GM06990 (cell line): ENCODE results near the gene BICD2.

ENCODE experiments used
- DNase-seq: peaks from one replicate; pipeline ENCODE4 v3.0.0-alpha.2; 2011; ENCODE audit not compliant: insufficient read length; ENCODE audit errors: extremely low read depth
- H3K27me3 ChIP-seq: replicated peaks from 2 replicates; pipeline ENCODE4 v1.6.0; 2011; ENCODE audit warnings: low read length; ENCODE audit not compliant: control insufficient read depth, insufficient read depth
- H3K36me3 ChIP-seq: 2 replicates; pipeline ENCODE4 v1.5.1; 2011; ENCODE audit warnings: low read length; ENCODE audit not compliant: control insufficient read depth, insufficient read depth
- H3K4me3 ChIP-seq: replicated peaks from 2 replicates; pipeline ENCODE4 v1.5.1; 2011; ENCODE audit warnings: low read depth, mild to moderate bottlenecking, control low read depth, low read length
- TF ChIP-seq, protein P1 (sequence below): IDR thresholded peaks from 2 replicates; pipeline ENCODE4 v1.5.1; 2011; ENCODE audit warnings: low read length, control low read depth, mild to moderate bottlenecking, inconsistent platforms; ENCODE audit not compliant: insufficient read depth, poor library complexity, severe bottlenecking

Gene BICD2

DNA sequence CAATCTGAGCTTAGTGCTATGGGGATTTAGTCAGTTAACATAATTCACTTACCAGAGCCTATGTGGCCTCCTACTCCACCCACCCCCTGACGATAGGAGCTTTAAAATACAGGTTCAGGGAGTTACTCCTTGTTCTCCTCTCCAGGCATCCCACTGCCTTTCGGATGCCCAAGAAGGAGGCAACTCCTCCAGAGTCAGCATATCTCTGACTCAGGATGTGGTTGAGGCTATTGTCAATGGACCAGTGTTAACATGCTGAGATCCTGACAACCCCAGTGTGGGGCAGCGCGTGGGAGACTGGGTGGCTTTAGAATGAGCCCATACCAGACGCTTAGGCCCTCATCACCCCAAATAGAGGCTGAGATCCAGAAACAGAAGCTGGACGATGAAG lies 27.4 kb downstream of the BICD2 start:
- TF ChIP-seq, protein P1, sequence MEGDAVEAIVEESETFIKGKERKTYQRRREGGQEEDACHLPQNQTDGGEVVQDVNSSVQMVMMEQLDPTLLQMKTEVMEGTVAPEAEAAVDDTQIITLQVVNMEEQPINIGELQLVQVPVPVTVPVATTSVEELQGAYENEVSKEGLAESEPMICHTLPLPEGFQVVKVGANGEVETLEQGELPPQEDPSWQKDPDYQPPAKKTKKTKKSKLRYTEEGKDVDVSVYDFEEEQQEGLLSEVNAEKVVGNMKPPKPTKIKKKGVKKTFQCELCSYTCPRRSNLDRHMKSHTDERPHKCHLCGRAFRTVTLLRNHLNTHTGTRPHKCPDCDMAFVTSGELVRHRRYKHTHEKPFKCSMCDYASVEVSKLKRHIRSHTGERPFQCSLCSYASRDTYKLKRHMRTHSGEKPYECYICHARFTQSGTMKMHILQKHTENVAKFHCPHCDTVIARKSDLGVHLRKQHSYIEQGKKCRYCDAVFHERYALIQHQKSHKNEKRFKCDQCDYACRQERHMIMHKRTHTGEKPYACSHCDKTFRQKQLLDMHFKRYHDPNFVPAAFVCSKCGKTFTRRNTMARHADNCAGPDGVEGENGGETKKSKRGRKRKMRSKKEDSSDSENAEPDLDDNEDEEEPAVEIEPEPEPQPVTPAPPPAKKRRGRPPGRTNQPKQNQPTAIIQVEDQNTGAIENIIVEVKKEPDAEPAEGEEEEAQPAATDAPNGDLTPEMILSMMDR = no peak
- no peaks in the 10 kb centered on the region; the same call in 1 of the 2 replicates for H3K36me3 ChIP-seq
- no peak for DNase-seq

DNA sequence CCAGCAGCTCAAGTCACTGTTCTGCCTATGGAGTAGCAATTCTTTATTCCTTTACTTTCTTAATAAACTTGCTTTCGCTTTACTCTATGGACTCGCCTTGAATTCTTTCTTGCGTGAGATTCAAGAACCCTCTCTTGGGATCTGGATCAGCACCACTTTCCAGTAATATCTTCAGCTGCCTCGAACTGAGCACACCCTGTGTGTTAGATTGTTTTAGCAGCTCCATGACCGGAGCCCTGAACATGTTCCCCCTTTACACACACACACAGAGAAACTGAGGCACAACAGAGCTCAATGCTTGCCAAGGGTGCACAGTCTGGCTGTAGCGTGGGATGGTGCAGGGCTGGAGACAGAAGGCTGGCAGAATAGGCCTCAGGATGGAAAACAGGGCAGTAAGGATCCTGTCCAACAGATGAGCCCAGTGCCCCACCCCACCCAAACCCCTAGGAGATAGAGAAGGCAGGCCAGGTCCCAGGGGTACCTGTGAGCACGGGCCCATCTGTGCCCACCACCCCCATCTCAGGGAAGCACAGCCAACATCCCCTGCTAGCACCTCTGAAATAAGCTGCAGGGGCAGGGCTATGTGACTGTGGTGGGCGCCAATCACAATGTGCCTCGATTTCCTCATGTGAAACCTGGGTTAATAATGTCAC lies 27.9 kb downstream of the BICD2 start:
- no peak for DNase-seq
- H3K27me3 ChIP-seq = no peaks in the 10 kb centered on the region
- TF ChIP-seq, protein P1 = no peak
- no peak overlapping the region for H3K4me3 ChIP-seq
- no peaks in the 10 kb centered on the region; the same call in 1 of the 2 replicates for H3K36me3 ChIP-seq

More for the DNA sequence above, 27.4 kb downstream of the BICD2 start:
- H3K4me3 ChIP-seq = no peak overlapping the region
- H3K27me3 ChIP-seq = no peaks in the 10 kb centered on the region

DNA sequence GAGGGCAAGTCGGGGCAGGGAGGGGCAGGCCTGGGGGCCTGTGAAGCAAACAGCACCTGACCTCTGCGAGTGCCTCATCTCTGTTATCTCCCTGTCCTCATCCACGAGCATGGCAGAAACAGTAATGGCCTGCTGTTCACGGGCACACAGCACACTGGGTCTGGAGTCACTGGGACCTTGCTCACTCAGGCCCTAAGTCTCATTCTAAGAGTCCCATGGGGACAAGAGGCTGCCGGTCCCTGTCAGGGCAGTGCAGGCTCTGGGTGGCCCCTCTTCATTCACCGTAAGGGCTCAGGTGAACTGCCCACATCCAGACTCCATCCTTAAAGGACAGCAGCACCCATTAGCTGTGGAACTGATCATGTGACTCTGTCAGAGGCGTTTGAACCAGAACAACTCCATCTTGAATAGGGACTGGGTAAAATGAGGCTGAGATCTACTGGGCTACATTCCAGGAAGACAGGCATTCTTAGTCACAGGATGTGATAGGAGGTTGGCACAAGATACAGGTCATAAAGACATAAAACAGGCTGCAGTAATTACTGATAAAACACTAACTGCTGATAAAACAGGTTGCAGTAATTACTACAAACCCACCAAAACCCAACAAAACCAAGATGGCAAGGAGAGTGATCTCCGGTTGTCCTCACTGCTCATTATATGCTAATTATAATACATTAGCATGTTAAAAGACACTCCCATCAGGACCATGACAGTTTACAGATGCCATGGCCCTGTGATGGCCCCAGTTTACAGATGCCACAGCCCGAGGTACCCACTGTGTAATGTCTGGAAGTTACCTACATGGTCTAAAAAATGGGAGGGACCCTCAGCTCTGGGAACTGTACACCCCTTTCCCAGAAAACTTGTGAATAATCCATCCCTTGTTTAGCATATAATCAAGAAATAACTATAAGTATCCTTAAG lies 28.7 kb downstream of the BICD2 start:
- DNase-seq = no peak
- H3K4me3 ChIP-seq = no peak overlapping the region
- TF ChIP-seq, protein P1 = no peak
- no peaks in the 10 kb centered on the region for H3K27me3 ChIP-seq
- H3K36me3 ChIP-seq = no peaks in the 10 kb centered on the region; the same call in 1 of the 2 replicates

DNA sequence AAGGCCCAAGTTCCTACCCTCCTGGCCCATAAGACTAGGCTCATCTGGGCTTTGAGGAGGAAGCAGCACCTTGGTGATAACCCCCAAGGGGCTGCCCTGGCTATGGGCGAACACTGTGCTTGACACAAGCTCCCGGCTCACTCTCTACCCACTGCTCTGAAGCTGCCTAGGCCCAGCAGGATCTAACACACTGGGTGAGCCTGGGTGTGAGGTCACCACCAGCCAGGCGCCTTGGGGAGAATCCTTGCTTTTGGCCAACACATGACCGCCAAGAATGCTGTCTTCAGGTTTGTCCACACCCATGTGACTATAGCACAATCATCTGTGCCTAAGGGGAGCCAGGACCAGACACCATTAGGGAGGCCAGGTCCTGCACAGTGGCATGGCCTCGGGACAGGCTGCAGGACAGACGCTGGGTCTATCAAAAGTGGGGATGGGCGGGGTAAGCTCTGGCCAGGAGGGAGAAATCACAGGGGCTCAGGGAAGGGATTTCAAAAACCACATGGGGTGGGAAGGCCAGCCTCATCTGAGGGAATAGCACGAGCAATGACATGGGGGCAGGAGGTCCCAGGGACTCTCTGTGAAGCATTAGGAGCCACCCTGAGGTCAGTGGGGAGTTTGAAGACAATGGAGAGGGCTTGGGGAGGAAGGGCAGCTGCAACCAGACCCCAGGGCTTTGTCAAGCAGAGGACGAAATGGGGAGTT lies 29.6 kb downstream of the BICD2 start:
- TF ChIP-seq, protein P1 = no peak
- Histone ChIP-seq H3K36me3 (no peaks in the 10 kb centered on the region; the same call in 1 of the 2 replicates), H3K4me3 (no peak overlapping the region), H3K27me3 (no peaks in the 10 kb centered on the region)
- no peak for DNase-seq

DNA sequence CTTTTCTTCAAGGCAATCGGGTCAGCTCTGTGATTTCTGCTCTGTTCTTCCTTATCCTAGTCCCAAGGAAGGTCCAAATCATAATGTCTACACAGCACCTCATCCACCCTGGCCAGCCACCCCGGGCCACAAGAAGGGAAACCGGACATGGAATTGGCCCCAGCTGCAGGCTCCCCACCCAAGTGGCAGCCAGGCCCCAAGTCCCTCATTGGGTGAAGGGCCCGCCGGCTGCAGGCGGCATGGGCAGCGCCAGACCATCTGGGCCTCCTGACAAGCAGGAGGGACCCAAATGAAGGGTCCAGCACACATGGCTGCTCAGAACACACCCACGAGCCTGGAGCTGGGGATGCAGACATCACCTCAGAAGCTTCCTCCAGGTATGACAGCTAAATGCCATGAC lies 33.7 kb downstream of the BICD2 start:
- TF ChIP-seq, protein P1 = no peak
- Histone ChIP-seq H3K36me3 (peaks cover 15% of the 10 kb centered on the region), H3K27me3 (no peaks in the 10 kb centered on the region), H3K4me3 (no peak overlapping the region)
- DNase-seq = no peak
